Mesendoderm (in vitro differentiated cells): Measurements from ENCODE around the gene RPS6KC1.
"Not testable (repeated sequence)": the region's sequence is repeated elsewhere in the genome, so short reads cannot be mapped to it uniquely, and the experiment has no call there.

Experiments
- DNase-seq: peaks from one replicate; pipeline ENCODE4 v3.0.0; 2013
- H2AK5ac ChIP-seq: 2 replicates; pipeline ENCODE4 v1.6.1; 2013; ENCODE audit warnings: low read length, inconsistent platforms
- H2BK120ac ChIP-seq: 2 replicates; pipeline ENCODE4 v1.6.1; 2013; ENCODE audit warnings: low read depth, mild to moderate bottlenecking, low read length, moderate library complexity, mixed read lengths
- H2BK15ac ChIP-seq: replicated peaks from 2 replicates; pipeline ENCODE4 v1.6.1; 2013; ENCODE audit warnings: low read depth, mild to moderate bottlenecking, moderate library complexity
- H2BK5ac ChIP-seq: 2 replicates; pipeline ENCODE4 v1.6.1; 2013; ENCODE audit warnings: low read length, inconsistent platforms
- H3K18ac ChIP-seq: 2 replicates; pipeline ENCODE4 v1.6.1; 2013; ENCODE audit warnings: mild to moderate bottlenecking, low read length, mixed read lengths
- H3K23ac ChIP-seq: one replicate; pipeline ENCODE4 v1.6.1; 2013; ENCODE audit warnings: low read length
- H3K27ac ChIP-seq: 2 replicates; pipeline ENCODE4 v1.5.1; 2013; ENCODE audit warnings: low read depth, mild to moderate bottlenecking, inconsistent platforms, low read length, moderate library complexity
- H3K27me3 ChIP-seq: 2 replicates; pipeline ENCODE4 v1.6.1; 2013; ENCODE audit warnings: low read length, control low read depth, mild to moderate bottlenecking, inconsistent platforms; ENCODE audit not compliant: insufficient read depth, poor library complexity
- H3K36me3 ChIP-seq: 2 replicates; pipeline ENCODE4 v1.6.1; 2013; ENCODE audit warnings: low read length, inconsistent platforms; ENCODE audit not compliant: control insufficient read depth, insufficient read depth
- H3K4ac ChIP-seq: one replicate; pipeline ENCODE4 v1.6.1; 2013; ENCODE audit warnings: low read depth, mild to moderate bottlenecking, low read length, moderate library complexity
- H3K4me1 ChIP-seq: 2 replicates; pipeline ENCODE4 v1.6.1; 2013; ENCODE audit warnings: low read depth, low read length, inconsistent platforms; ENCODE audit not compliant: control insufficient read depth
- H3K4me2 ChIP-seq: 2 replicates; pipeline ENCODE4 v1.6.1; 2013; ENCODE audit warnings: low read length
- H3K4me3 ChIP-seq: 2 replicates; pipeline ENCODE4 v1.5.1; 2013; ENCODE audit warnings: mild to moderate bottlenecking, low read length
- H3K56ac ChIP-seq: one replicate; pipeline ENCODE4 v1.6.1; 2013; ENCODE audit warnings: low read length
- H3K79me1 ChIP-seq: 2 replicates; pipeline ENCODE4 v1.6.1; 2013; ENCODE audit warnings: low read length, inconsistent platforms
- H3K79me2 ChIP-seq: 2 replicates; pipeline ENCODE4 v1.6.1; 2013; ENCODE audit warnings: mild to moderate bottlenecking, low read length; ENCODE audit not compliant: control insufficient read depth, insufficient read depth
- H3K9ac ChIP-seq: 2 replicates; pipeline ENCODE4 v1.6.1; 2013; ENCODE audit warnings: low read length, inconsistent platforms
- H4K5ac ChIP-seq: one replicate; pipeline ENCODE4 v1.6.1; 2013; ENCODE audit warnings: low read length
- H4K8ac ChIP-seq: one replicate; pipeline ENCODE4 v1.6.1; 2013; ENCODE audit warnings: low read depth, mild to moderate bottlenecking, control low read depth, low read length, moderate library complexity
- WGBS: extraction: QIAGEN DNeasy Blood & Tissue Kit; methylation state at CpG from one replicate; pipeline ENCODE4 v1.1.7; 2013; ENCODE audit warnings: low lambda C conversion rate, missing lambda C conversion rate; ENCODE audit not compliant: insufficient coverage; ENCODE audit errors: extremely low coverage; 5-methylcytosine and 5-hydroxymethylcytosine counted together

The RPS6KC1 gene

DNA sequence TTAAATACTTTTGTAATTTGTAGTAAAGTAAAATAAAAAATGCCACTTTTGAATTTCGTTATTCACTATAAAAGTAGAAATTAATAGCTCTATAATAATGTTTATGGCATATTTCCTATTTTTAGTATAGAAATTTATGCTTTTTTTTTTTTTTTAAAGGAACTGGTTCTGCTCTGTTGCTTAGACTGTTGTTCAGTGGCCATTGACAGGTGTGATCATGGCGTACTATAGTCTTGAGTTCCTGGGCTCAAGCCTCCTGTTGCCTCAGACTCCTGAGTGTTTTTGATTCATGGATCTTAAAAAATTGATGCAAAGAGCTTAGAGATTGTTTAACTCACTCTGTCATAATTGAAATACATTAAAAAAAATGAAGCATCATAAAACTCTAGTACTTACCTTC, 53.6 kb downstream of the RPS6KC1 start:
- H2AK5ac ChIP-seq = no peak overlapping the region
- H3K79me1 ChIP-seq = no peaks in the 10 kb centered on the region
- no peak overlapping the region for H3K4me3 ChIP-seq
- H3K4me2 ChIP-seq = no peak overlapping the region
- no peaks in the 10 kb centered on the region for H3K36me3 ChIP-seq
- no peak overlapping the region for H4K5ac ChIP-seq
- no peak overlapping the region for H2BK5ac ChIP-seq
- no peak overlapping the region for H2BK120ac ChIP-seq
- DNase-seq = no peak
- H3K27me3 ChIP-seq = no peaks in the 10 kb centered on the region
- H3K79me2 ChIP-seq = no peaks in the 10 kb centered on the region
- H3K4me1 ChIP-seq = no peaks in the 10 kb centered on the region
- H2BK15ac ChIP-seq = no peak overlapping the region
- H3K27ac ChIP-seq = no peak overlapping the region
- no peak overlapping the region for H4K8ac ChIP-seq
- no peak overlapping the region for H3K18ac ChIP-seq
- no peak overlapping the region for H3K56ac ChIP-seq
- no peak overlapping the region for H3K9ac ChIP-seq
- WGBS = no CpG with 5 or more reads among the region's 2 CpGs
- H3K23ac ChIP-seq = no peak overlapping the region
- H3K4ac ChIP-seq = no peak overlapping the region

DNA sequence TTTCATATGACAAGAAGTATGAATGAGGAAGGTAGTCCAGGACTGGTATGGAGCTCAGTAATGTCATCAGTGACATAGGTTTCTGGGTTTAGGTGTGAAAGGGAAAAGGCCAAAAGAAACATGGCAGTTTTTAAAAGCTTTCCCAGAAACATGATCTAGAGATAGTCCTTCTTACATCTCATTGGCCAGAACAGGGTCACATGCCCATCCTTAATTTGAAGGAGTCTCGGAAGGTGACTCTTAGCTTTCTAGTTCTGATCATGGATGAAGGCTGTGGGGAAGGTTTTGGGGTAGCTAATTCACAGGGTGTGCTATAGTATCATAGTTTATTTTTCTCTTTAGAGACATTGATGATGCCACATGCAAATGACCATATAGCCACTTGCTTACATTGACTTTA, 55.3 kb downstream of the RPS6KC1 start:
- no peak overlapping the region for H3K4ac ChIP-seq
- no peaks in the 10 kb centered on the region for H3K4me1 ChIP-seq
- no peak overlapping the region for H2BK5ac ChIP-seq
- no peaks in the 10 kb centered on the region for H3K36me3 ChIP-seq
- H3K79me1 ChIP-seq = no peaks in the 10 kb centered on the region
- H2BK120ac ChIP-seq = no peak overlapping the region
- WGBS = no CpG with 5 or more reads among the region's 1 CpG
- no peak overlapping the region for H4K5ac ChIP-seq
- H2AK5ac ChIP-seq = no peak overlapping the region
- H3K23ac ChIP-seq = no peak overlapping the region
- H3K9ac ChIP-seq = no peak overlapping the region
- no peak for DNase-seq
- H3K18ac ChIP-seq = no peak overlapping the region
- H4K8ac ChIP-seq = no peak overlapping the region
- H3K4me3 ChIP-seq = no peak overlapping the region
- no peak overlapping the region for H2BK15ac ChIP-seq
- H3K56ac ChIP-seq = no peak overlapping the region
- H3K27ac ChIP-seq = no peak overlapping the region
- H3K27me3 ChIP-seq = no peaks in the 10 kb centered on the region
- H3K79me2 ChIP-seq = no peaks in the 10 kb centered on the region
- no peak overlapping the region for H3K4me2 ChIP-seq

DNA sequence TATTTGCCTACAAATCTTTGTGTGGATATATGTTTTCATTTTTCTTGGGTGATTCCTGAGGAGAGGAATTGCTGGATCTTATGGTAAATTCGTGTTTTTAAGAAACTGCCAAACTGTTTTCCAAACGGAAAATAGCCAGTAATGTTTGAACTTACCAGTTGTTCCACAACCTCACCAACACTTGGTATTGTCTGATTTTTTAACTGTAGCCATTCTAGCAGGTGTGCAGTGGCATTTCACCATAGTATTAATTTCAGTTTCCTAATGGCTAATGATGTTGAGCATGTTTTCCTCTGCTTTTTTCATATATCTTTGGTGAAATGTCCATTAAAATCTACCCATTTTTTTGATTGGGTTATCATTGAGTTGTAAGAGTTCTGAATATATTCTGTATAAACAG, 56.6 kb downstream of the RPS6KC1 start:
- Histone ChIP-seq H2BK15ac (no peak overlapping the region), H3K18ac (no peak overlapping the region), H4K5ac (no peak overlapping the region), H4K8ac (no peak overlapping the region), H3K4me1 (no peaks in the 10 kb centered on the region), H3K4me3 (no peak overlapping the region), H2BK5ac (no peak overlapping the region), H3K9ac (no peak overlapping the region), H3K27ac (no peak overlapping the region), H2BK120ac (no peak overlapping the region), H3K27me3 (no peaks in the 10 kb centered on the region), H3K23ac (no peak overlapping the region), H3K56ac (no peak overlapping the region), H3K36me3 (no peaks in the 10 kb centered on the region), H2AK5ac (no peak overlapping the region), H3K4me2 (no peak overlapping the region), H3K79me2 (no peaks in the 10 kb centered on the region), H3K4ac (no peak overlapping the region), H3K79me1 (no peaks in the 10 kb centered on the region)
- no CpG with 5 or more reads among the region's 2 CpGs for WGBS
- DNase-seq = no peak

DNA sequence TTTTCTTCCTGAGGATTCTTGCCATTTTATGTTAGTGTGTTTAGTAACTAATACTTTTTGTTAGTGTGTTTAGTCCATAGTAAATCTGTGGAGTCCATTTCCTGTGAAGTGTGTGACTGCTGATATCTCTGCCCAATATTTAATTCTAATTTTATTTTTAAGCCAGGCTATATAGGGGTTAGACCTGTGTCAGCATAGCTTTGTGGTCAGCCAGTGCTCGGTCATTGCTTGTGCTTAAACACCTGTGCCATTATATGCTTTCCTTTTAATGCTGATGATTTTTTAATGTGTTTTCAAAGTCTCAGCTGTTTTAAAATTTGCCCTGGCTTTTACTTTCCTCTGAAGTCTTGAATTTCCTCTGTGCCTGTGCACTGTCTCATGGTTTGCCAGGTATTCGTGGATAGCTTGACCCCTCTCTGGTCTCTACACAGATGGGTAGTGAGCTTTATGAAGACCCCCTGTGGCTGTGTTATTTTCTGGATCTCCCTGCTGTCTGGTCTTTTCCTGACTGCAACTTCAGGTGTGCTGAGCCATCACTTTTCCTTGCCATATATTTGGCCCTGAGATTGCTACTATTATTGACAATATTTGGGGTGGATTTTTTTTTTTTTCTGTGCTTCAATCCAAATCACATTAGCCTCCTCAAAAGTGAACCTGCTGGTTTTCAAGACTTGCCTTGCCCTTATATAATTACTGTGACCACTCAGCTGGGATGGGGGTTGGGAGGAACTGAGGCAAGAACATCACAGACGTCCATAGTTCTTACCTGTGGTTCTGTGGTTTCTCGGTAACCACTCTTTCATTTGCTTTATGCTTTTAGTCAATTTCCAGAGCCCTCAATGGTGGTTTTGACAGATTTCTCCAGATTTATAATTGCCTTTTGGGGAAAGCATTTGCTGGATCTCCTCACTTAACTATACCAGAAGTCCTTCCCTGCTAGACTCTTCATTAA, 59.6 kb downstream of the RPS6KC1 start:
- no peak overlapping the region for H3K4ac ChIP-seq

DNA sequence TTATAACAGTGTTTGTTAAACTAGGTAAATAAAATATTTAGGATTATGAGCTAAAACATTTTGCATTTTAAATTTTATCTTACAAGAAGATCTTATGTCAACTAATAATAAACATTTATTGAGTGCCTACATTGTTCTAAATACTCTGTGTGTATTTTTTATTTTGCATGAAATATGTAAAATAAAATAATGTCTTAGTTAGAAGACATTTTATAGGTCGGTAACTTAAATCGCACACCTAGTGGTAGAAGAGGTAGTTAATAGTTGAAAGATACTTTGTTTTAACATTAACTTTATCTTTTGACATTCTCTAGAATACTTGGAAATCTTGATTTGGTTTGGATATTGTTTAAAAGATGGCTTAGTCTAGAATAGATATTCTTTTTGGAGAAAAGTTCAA, 60.5 kb downstream of the RPS6KC1 start:
- Histone ChIP-seq H3K36me3 (no peaks in the 10 kb centered on the region), H3K79me1 (no peaks in the 10 kb centered on the region), H3K23ac (no peak overlapping the region), H3K4me3 (no peak overlapping the region), H2BK5ac (no peak overlapping the region), H3K27me3 (no peaks in the 10 kb centered on the region), H2BK15ac (no peak overlapping the region), H3K9ac (no peak overlapping the region), H2AK5ac (no peak overlapping the region), H3K4me1 (no peaks in the 10 kb centered on the region), H3K27ac (no peak overlapping the region), H4K5ac (no peak overlapping the region), H3K56ac (no peak overlapping the region), H3K4me2 (no peak overlapping the region), H4K8ac (no peak overlapping the region), H3K18ac (no peak overlapping the region), H2BK120ac (no peak overlapping the region), H3K79me2 (no peaks in the 10 kb centered on the region), H3K4ac (no peak overlapping the region)
- WGBS = no CpG with 5 or more reads among the region's 2 CpGs
- DNase-seq = no peak

More for the DNA sequence above, 59.6 kb downstream of the RPS6KC1 start:
- Histone ChIP-seq H3K79me1 (no peaks in the 10 kb centered on the region), H3K4me3 (no peak overlapping the region), H3K18ac (no peak overlapping the region), H3K23ac (no peak overlapping the region), H3K9ac (no peak overlapping the region), H3K27me3 (no peaks in the 10 kb centered on the region), H4K5ac (no peak overlapping the region), H2BK5ac (no peak overlapping the region), H2BK15ac (no peak overlapping the region), H3K56ac (no peak overlapping the region), H2BK120ac (no peak overlapping the region), H3K27ac (no peak overlapping the region), H2AK5ac (no peak overlapping the region), H3K4me1 (no peaks in the 10 kb centered on the region), H3K4me2 (no peak overlapping the region), H3K36me3 (no peaks in the 10 kb centered on the region), H4K8ac (no peak overlapping the region), H3K79me2 (no peaks in the 10 kb centered on the region)
- DNase-seq = no peak
- no CpG with 5 or more reads among the region's 4 CpGs for WGBS

DNA sequence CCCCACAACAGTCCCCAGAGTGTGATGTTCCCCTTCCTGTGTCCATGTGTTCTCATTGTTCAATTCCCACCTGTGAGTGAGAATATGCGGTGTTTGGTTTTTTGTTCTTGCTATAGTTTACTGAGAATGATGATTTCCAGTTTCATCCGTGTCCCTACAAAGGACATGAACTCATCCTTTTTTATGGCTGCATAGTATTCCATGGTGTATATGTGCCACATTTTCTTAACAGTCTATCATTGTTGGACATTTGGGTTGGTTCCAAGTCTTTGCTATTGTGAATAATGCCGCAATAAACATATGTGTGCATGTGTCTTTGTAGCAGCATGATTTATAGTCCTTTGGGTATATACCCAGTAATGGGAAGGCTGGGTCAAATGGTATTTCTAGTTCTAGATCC, 61.7 kb downstream of the RPS6KC1 start:
- no CpG with 5 or more reads among the region's 3 CpGs for WGBS
- H3K27ac ChIP-seq = not testable (repeated sequence)

More for the DNA sequence above, 61.7 kb downstream of the RPS6KC1 start:
- not testable (repeated sequence) for H3K4ac ChIP-seq, H3K56ac ChIP-seq, H4K5ac ChIP-seq, H2AK5ac ChIP-seq, H3K4me3 ChIP-seq, H2BK15ac ChIP-seq, H4K8ac ChIP-seq, H3K4me2 ChIP-seq, H2BK120ac ChIP-seq, H3K79me1 ChIP-seq, H3K4me1 ChIP-seq, H3K18ac ChIP-seq, H3K27me3 ChIP-seq, H2BK5ac ChIP-seq, H3K23ac ChIP-seq, H3K79me2 ChIP-seq, H3K9ac ChIP-seq, H3K36me3 ChIP-seq, DNase-seq
